Neural progenitor cell (in vitro differentiated cells): ENCODE data around the gene CAB39L.

Experiments used
- EZH2phosphoT487 ChIP-seq: fragments of 200-600 bp; sonication (generic); IDR thresholded peaks from 2 replicates; pipeline ENCODE4 v1.6.1; 2017; ENCODE audit warnings: antibody characterized with exemption
- TF ChIP-seq, protein P1 (sequence below): fragments of 200-600 bp; sonication (generic); IDR thresholded peaks from 2 replicates; pipeline ENCODE4 v1.5.1; 2017; ENCODE audit warnings: antibody characterized with exemption, mild to moderate bottlenecking

DNA sequence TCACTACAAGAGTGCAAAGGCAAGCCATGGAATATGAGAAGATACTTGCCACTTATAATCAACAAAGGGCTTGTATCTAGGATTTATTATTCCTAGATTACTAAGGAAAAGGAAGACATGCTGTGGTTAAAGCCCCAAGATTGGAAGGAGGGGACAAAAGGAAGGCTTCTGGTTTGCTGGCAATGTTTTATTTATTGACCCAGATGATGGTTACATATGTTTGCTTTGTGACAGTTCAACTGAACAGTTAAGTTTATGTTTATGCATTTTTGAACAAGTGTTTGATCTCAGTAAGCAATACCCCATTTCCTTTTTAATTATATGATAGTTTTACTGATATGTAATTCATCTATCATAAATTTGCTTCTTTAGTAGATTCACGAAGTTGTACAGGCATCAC, 155.9 kb downstream of the CAB39L start:
- TF ChIP-seq, protein P1, sequence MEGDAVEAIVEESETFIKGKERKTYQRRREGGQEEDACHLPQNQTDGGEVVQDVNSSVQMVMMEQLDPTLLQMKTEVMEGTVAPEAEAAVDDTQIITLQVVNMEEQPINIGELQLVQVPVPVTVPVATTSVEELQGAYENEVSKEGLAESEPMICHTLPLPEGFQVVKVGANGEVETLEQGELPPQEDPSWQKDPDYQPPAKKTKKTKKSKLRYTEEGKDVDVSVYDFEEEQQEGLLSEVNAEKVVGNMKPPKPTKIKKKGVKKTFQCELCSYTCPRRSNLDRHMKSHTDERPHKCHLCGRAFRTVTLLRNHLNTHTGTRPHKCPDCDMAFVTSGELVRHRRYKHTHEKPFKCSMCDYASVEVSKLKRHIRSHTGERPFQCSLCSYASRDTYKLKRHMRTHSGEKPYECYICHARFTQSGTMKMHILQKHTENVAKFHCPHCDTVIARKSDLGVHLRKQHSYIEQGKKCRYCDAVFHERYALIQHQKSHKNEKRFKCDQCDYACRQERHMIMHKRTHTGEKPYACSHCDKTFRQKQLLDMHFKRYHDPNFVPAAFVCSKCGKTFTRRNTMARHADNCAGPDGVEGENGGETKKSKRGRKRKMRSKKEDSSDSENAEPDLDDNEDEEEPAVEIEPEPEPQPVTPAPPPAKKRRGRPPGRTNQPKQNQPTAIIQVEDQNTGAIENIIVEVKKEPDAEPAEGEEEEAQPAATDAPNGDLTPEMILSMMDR: no peak
- TF ChIP-seq EZH2phosphoT487: no peak
